Gastrocnemius medialis (tissue), 4 donors: Measurements from ENCODE around the gene HSPG2. TPM values are rescaled to one million over a fixed set of nuclear protein-coding genes. Genes with fewer than 3 reads are reported as not detected.

ENCODE experiments used
- ATAC-seq, 2 donors: fragments of 150-250 bp; one replicate each; pipeline ENCODE4 v1.9.1; 2016
- DNase-seq, 2 donors: peaks; one replicate each; pipeline ENCODE4 v3.0.0-alpha.2; 2019
- H3K27ac ChIP-seq, 4 donors: fragments of 200-600 bp; sonication (generic); 1 replicate in 1 of 4; 2 replicates in 3 of 4; pipeline ENCODE4 v1.5.1; 2016 to 2018; ENCODE audit warnings: mild to moderate bottlenecking in 2 of 4, moderate library complexity in 1 of 4
- H3K27me3 ChIP-seq, 3 donors: fragments of 200-600 bp; sonication (generic) in 2 of 3; 1 replicate in 1 of 3; 2 replicates in 2 of 3; pipeline versions ENCODE4 v1.5.1 to v1.6.0; 2016 to 2019; ENCODE audit warnings: mild to moderate bottlenecking in 1 of 3, moderate library complexity in 1 of 3
- H3K36me3 ChIP-seq, 2 donors: fragments of 200-600 bp; sonication (generic) in 1 of 2; one replicate each; pipeline ENCODE4 v1.5.1; 2017 to 2018
- H3K4me1 ChIP-seq, 2 donors: fragments of 200-600 bp; sonication (generic) in 1 of 2; one replicate each; pipeline ENCODE4 v1.5.1; 2016 to 2017; ENCODE audit warnings: mild to moderate bottlenecking in 2 of 2
- H3K4me3 ChIP-seq, 4 donors: fragments of 200-600 bp; sonication (generic) in 3 of 4; 1 replicate in 1 of 4; 2 replicates in 3 of 4; pipeline ENCODE4 v1.5.1; 2016 to 2019; ENCODE audit warnings: mild to moderate bottlenecking in 2 of 4
- H3K9me3 ChIP-seq, 3 donors: fragments of 200-600 bp; sonication (generic) in 2 of 3; 1 replicate in 1 of 3; 2 replicates in 2 of 3; pipeline ENCODE4 v1.5.1; 2016 to 2019
- CTCF ChIP-seq, 5 experiments: fragments of 450-650 bp in 3 of 5; fragments of 200-600 bp in 2 of 5; sonication (generic) in 2 of 5; IDR thresholded peaks in 4 of 5; conservative IDR thresholded peaks in 1 of 5; 1 replicate in 4 of 5; 2 replicates in 1 of 5; pipeline ENCODE4 v1.5.1; 2016 to 2019; ENCODE audit warnings: antibody characterized with exemption in 5 of 5, mild to moderate bottlenecking in 3 of 5, moderate library complexity in 3 of 5
- POLR2A ChIP-seq, 2 donors: fragments of 450-650 bp; IDR thresholded peaks; one replicate each; pipeline ENCODE4 v1.6.1; 2017; ENCODE audit warnings: antibody characterized with exemption in 2 of 2, mild to moderate bottlenecking in 2 of 2, moderate library complexity in 2 of 2
- in situ Hi-C, 4 donors: fragments of 200-750 bp; cut with MboI; loops; one replicate each; pipeline versions ENCODE4 v1.15.0 to v1.8.0; 2017; ENCODE audit warnings: low sequenced_read_pairs in 4 of 4
- intact Hi-C: fragments of 100-400 bp; cut with DNase I; formaldehyde crosslinking; loops from one replicate; pipeline ENCODE4 v1.15.1; 2023; ENCODE audit warnings: low total_unique reads
- total RNA-seq, 4 donors: library from RNA; depleted of rRNA; stranded (reverse); fragments of >200 nt; gene quantifications; one replicate each; pipeline versions ENCODE4 v1.1.0 to v1.2.3, GENCODE V29; 2016

Gene HSPG2
- total RNA-seq, 4 donors from 2014 or later, result 68.9 to 108 (median 83.5) TPM

- Histone ChIP-seq H3K27ac (peak overlapping the region; percentile 59 to 73 (median 66)), H3K4me1 (peaks cover 7 to 19% of the 10 kb centered on the region in 2 donors), H3K36me3 (no peaks in the 10 kb centered on the region), H3K27me3 (no peaks in the 10 kb centered on the region), H3K4me3 (no peak overlapping the region), H3K9me3 (no peaks in the 10 kb centered on the region)
- intact Hi-C loops, result no loop called here
- TF ChIP-seq CTCF (IDR thresholded peaks at IDR 0.05 in 4 of 5, conservative IDR thresholded peaks at IDR 0.05 in 1 of 5) (no peak), POLR2A (IDR thresholded peaks at IDR 0.05) (no peak)
- in situ Hi-C loops, result loop anchor here in 2 of 4 donors (25.0 kb wide), 2 partner anchors 93 to 193 kb away; no protein-coding TSS in a partner anchor
- DNase-seq (no peak), ATAC-seq (peak; percentile 25 to 32)
These were observed 18.6 kb upstream of the HSPG2 start for GRCh38 chr1:21955501-21956281.

GRCh38 chr1:21955058-21955457 lies 17.9 kb upstream of the HSPG2 start:
- Histone ChIP-seq H3K4me3 (no peak overlapping the region), H3K27ac (peak overlapping the region; percentile 59 to 73 (median 66)), H3K4me1 (peaks cover 7 to 19% of the 10 kb centered on the region in 2 donors), H3K9me3 (no peaks in the 10 kb centered on the region), H3K27me3 (no peaks in the 10 kb centered on the region), H3K36me3 (no peaks in the 10 kb centered on the region)
- peak; percentile 42 to 50 for ATAC-seq
- in situ Hi-C loops, result loop anchor here in 2 of 4 donors (25.0 kb wide), 2 partner anchors 93 to 193 kb away; no protein-coding TSS in a partner anchor
- intact Hi-C loops, result no loop called here
- peak in 1 of 2 donors; percentile 67 for DNase-seq
- TF ChIP-seq CTCF (IDR thresholded peaks at IDR 0.05 in 4 of 5, conservative IDR thresholded peaks at IDR 0.05 in 1 of 5) (no peak), POLR2A (IDR thresholded peaks at IDR 0.05) (no peak)

- in situ Hi-C loops, result loop anchor here in 2 of 4 donors (25.0 kb wide), 2 partner anchors 91 to 191 kb away; no protein-coding TSS in a partner anchor
These were observed 15.8 kb upstream of the HSPG2 start for GRCh38 chr1:21952786-21953520.

More at GRCh38 chr1:21952786-21953520, 15.8 kb upstream of the HSPG2 start:
- ATAC-seq, result no peak
- Histone ChIP-seq H3K4me1 (peaks cover 7 to 19% of the 10 kb centered on the region in 2 donors), H3K4me3 (no peak overlapping the region), H3K9me3 (no peaks in the 10 kb centered on the region), H3K27ac (no peak overlapping the region), H3K27me3 (no peaks in the 10 kb centered on the region), H3K36me3 (no peaks in the 10 kb centered on the region)
- intact Hi-C loops, result no loop called here
- DNase-seq, result no peak
- no peak for TF ChIP-seq POLR2A (IDR thresholded peaks at IDR 0.05)
- TF ChIP-seq CTCF (IDR thresholded peaks at IDR 0.05 in 4 of 5, conservative IDR thresholded peaks at IDR 0.05 in 1 of 5), result no peak
